Measurements from ENCODE around the gene RNF181.

DNA sequence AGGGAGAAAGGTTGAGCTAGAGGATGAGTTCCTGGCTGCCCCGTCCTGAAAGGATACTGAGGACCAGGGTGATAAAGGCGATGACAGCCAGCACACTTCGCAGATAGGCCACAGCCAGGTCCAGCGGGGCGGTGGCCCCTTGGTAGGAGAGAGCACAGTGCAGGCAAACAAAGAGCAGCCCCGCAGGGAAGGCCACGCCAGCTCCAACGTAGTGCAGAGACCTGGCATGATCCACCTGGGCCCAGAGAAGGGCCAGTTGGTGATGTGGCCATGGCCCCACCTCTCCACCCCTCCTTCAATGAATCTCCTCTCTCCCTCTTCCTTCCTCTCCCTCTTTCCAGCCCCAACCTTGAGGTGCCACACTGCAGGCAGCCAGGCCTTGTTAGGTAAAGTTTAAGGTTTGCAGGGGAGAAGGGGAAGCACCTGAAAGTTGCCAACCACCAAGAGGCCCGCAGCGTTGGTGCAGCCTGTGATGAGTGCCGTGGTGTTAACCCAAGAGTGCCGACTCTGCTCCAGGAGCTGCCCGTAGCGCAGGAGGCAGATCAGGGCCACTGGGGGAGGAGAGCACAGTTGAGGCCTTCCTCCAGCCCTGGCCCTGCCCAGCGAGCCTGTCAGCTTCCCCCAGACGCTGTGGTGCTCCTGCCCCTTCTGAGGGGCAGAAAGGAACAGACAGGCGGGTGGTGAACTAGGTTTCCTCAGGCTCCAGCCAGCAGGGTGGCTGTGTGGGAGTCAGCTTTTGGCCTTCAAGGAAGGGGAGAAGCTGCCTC, 4.1 kb downstream of the RNF181 start:
- TF ChIP-seq POLR2A (IDR thresholded peaks at IDR 0.05; ENCODE audit: low read length) (no peak), GATA1 (IDR thresholded peaks at IDR 0.05; ENCODE audit: low read depth, low read length) (no peak)

Data from erythroblast (primary cell).